Measurements from ENCODE around the gene GOLGA2.

- TF ChIP-seq CTCF (conservative IDR thresholded peaks at IDR 0.05; ENCODE audit: low read depth, low read length) (no peak), EZH2phosphoT487 (IDR thresholded peaks at IDR 0.05; ENCODE audit: borderline replicate concordance, low read length) (no peak)
These were observed 61.0 kb downstream of the GOLGA2 start for GRCh38 chr9:128214571-128215490.

Measured in PC-3 (cell line).